ENCODE data around the gene DUSP9.

GRCh38 chrX:153626863-153627674 lies 19.9 kb upstream of the DUSP9 start:
- TF ChIP-seq POLR2A (IDR thresholded peaks at IDR 0.05; ENCODE audit: extremely low read depth, insufficient read length) (no peak), CTCF (IDR thresholded peaks at IDR 0.05; ENCODE audit: low read depth, low read length) (no peak), MYC (IDR thresholded peaks at IDR 0.05; ENCODE audit: low read depth, low read length) (no peak)

Measured in NB4 (cell line).